Erythroblast (primary cell): ENCODE results near the gene RNU6-9.

Experiments used
- GATA1 ChIP-seq: IDR thresholded peaks from 2 replicates; pipeline ENCODE4 v1.6.1; 2011; ENCODE audit warnings: low read depth, mild to moderate bottlenecking, control low read depth, low read length, moderate library complexity
- POLR2A ChIP-seq: IDR thresholded peaks from 2 replicates; pipeline ENCODE4 v1.6.1; 2011; ENCODE audit warnings: mild to moderate bottlenecking, low read length

DNA sequence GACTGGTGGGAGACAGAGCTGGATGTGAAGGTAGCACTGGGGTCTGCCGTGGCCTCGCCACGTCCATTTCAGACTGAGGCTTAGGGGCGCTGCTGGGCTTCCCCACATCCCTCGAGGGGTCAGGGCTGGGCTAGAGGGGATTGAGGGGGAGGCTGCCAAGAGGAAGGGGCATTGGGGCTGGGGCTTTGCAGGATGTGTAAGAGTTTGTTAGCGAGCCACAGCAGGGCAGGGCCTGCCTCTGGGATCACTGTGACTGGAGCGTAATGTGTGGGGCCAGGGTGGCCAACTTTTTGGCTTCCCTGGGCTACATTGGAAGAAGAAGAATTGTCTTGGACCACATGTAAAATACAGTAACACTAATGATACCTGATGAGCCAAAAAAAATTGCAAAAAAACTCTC, 46.6 kb downstream of the RNU6-9 start:
- TF ChIP-seq POLR2A, result no peak
- no peak for TF ChIP-seq GATA1
